Gastroesophageal sphincter (tissue), 4 donors: Measurements from ENCODE around the gene NOC2L. TPM values are rescaled to one million over a fixed set of nuclear protein-coding genes. Genes with fewer than 3 reads are reported as not detected.
"Not testable (repeated sequence)": the region's sequence is repeated elsewhere in the genome, so short reads cannot be mapped to it uniquely, and the experiment has no call there.

Experiments
- ATAC-seq: fragments of 150-250 bp; one replicate; pipeline ENCODE4 v1.9.1; 2016; ENCODE audit warnings: mild to moderate bottlenecking, moderate library complexity
- H3K27ac ChIP-seq, 4 donors: fragments of 200-600 bp; sonication (generic) in 3 of 4; 1 replicate in 3 of 4; 2 replicates in 1 of 4; pipeline ENCODE4 v1.5.1; 2016 to 2019
- H3K27me3 ChIP-seq: fragments of 200-600 bp; sonication (generic); one replicate; pipeline ENCODE4 v1.5.1; 2019
- H3K36me3 ChIP-seq, 2 donors: fragments of 200-600 bp; sonication (generic); one replicate each; pipeline ENCODE4 v1.5.1; 2019; ENCODE audit warnings: control low read depth in 1 of 2
- H3K4me1 ChIP-seq, 3 donors: fragments of 200-600 bp; sonication (generic); 1 replicate in 2 of 3; 2 replicates in 1 of 3; pipeline ENCODE4 v1.5.1; 2016 to 2019; ENCODE audit warnings: control low read depth in 2 of 3
- H3K4me3 ChIP-seq, 2 donors: fragments of 200-600 bp; sonication (generic); one replicate each; pipeline ENCODE4 v1.5.1; 2019; ENCODE audit warnings: mild to moderate bottlenecking in 1 of 2, moderate library complexity in 1 of 2
- H3K9me3 ChIP-seq, 3 donors: fragments of 200-600 bp; sonication (generic); one replicate each; pipeline ENCODE4 v1.5.1; 2017 to 2019; ENCODE audit warnings: control low read depth in 2 of 3
- EP300 ChIP-seq: sonication (generic); formaldehyde crosslinking; IDR thresholded peaks from one replicate; pipeline ENCODE4 v1.6.1; 2017; ENCODE audit warnings: antibody characterized with exemption, mild to moderate bottlenecking
- POLR2A ChIP-seq, 2 donors: fragments of 450-650 bp; IDR thresholded peaks; one replicate each; pipeline ENCODE4 v1.6.1; 2017; ENCODE audit warnings: antibody characterized with exemption in 2 of 2, mild to moderate bottlenecking in 2 of 2, moderate library complexity in 1 of 2
- POLR2AphosphoS5 ChIP-seq: sonication (generic); formaldehyde crosslinking; IDR thresholded peaks from one replicate; pipeline ENCODE4 v1.6.1; 2017; ENCODE audit warnings: antibody characterized with exemption
- WGBS, 2 donors: methylation state at CpG; one replicate each; pipeline ENCODE4 v1.1.5; 2018; ENCODE audit warnings: low coverage in 1 of 2; 5-methylcytosine and 5-hydroxymethylcytosine counted together
- total RNA-seq, 4 donors: library from RNA; depleted of rRNA; stranded (reverse); fragments of >200 nt; gene quantifications; one replicate each; pipeline ENCODE4 v1.1.0, GENCODE V29; 2016
- TF ChIP-seq, protein P1 (sequence below), 4 experiments: fragments of 200-600 bp in 2 of 4; fragments of 450-650 bp in 2 of 4; sonication (generic) in 1 of 4; IDR thresholded peaks; one replicate each; pipeline ENCODE4 v1.5.1; 2017 to 2019; ENCODE audit warnings: antibody characterized with exemption in 4 of 4, mild to moderate bottlenecking in 2 of 4, moderate library complexity in 2 of 4

Gene NOC2L
- total RNA-seq, 4 donors from 2014 or later, result 36.3 to 54.1 (median 45.2) TPM

DNA sequence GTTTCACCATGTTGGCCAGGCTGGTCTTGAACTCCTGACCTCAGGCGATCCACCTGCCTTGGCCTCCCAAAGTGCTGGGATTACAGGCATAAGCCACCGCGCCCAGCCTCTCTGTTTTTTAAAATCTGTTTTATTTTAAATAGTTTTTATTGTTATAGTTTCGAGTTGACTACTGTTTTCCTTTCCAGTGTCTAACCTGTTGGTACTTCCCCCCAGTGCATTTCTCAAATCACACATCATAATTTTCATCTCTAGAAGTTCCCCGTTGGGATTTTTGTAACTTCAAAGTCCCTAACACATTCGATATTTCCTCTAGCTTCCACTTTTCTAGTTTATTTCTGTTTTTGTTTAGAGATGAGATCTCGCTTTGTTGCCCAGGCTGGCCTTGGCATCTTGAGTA, 33.3 kb upstream of the NOC2L start:
- no peaks in the 10 kb centered on the region for H3K36me3 ChIP-seq
- no peak overlapping the region for H3K27ac ChIP-seq
- 92 to 100% methylated on average over 1 to 7 of the region's 7 CpGs for WGBS, 2 donors
- H3K9me3 ChIP-seq, result peaks cover 0 to 17% (median 0%) of the 10 kb centered on the region in 3 donors
- no peak overlapping the region for H3K4me3 ChIP-seq
- no peak for ATAC-seq
- H3K27me3 ChIP-seq, result peaks cover 14% of the 10 kb centered on the region
- peaks cover 0 to 2% (median 0%) of the 10 kb centered on the region in 3 donors for H3K4me1 ChIP-seq
- TF ChIP-seq, protein P1, sequence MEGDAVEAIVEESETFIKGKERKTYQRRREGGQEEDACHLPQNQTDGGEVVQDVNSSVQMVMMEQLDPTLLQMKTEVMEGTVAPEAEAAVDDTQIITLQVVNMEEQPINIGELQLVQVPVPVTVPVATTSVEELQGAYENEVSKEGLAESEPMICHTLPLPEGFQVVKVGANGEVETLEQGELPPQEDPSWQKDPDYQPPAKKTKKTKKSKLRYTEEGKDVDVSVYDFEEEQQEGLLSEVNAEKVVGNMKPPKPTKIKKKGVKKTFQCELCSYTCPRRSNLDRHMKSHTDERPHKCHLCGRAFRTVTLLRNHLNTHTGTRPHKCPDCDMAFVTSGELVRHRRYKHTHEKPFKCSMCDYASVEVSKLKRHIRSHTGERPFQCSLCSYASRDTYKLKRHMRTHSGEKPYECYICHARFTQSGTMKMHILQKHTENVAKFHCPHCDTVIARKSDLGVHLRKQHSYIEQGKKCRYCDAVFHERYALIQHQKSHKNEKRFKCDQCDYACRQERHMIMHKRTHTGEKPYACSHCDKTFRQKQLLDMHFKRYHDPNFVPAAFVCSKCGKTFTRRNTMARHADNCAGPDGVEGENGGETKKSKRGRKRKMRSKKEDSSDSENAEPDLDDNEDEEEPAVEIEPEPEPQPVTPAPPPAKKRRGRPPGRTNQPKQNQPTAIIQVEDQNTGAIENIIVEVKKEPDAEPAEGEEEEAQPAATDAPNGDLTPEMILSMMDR (IDR thresholded peaks at IDR 0.05), result no peak
- no peak for TF ChIP-seq POLR2A (IDR thresholded peaks at IDR 0.05)
- no peak for TF ChIP-seq EP300
- no peak for TF ChIP-seq POLR2AphosphoS5

DNA sequence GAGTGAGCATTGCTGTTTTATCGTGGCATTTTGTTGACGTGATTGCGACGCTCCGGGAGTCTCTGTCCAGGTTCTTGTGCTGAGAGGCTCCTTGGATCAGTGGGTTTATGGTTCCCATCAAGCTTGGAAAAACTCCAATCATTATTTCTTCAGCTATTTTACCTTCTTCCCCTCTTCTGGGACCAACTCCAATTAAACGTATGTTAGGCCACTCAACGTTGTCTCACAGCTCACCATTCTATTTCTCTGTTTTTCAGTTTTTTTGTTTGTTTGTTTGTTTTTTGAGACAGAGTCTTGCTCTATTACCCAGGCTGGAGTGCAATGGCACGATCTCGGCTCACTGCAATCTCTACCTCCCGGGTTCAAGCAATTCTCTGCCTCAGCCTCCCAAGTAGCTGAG, 32.8 kb upstream of the NOC2L start:
- TF ChIP-seq EP300 (no peak), POLR2A (IDR thresholded peaks at IDR 0.05) (no peak), POLR2AphosphoS5 (no peak)
- TF ChIP-seq, protein P1 (IDR thresholded peaks at IDR 0.05), result no peak
- H3K36me3 ChIP-seq, result no peaks in the 10 kb centered on the region
- H3K27me3 ChIP-seq, result peaks cover 11% of the 10 kb centered on the region
- no peak overlapping the region for H3K27ac ChIP-seq
- 88 to 100% methylated on average over 6 to 10 of the region's 10 CpGs for WGBS, 2 donors
- ATAC-seq, result no peak
- peaks cover 0 to 17% (median 0%) of the 10 kb centered on the region in 3 donors for H3K9me3 ChIP-seq
- H3K4me1 ChIP-seq, result no peaks in the 10 kb centered on the region
- H3K4me3 ChIP-seq, result no peak overlapping the region

DNA sequence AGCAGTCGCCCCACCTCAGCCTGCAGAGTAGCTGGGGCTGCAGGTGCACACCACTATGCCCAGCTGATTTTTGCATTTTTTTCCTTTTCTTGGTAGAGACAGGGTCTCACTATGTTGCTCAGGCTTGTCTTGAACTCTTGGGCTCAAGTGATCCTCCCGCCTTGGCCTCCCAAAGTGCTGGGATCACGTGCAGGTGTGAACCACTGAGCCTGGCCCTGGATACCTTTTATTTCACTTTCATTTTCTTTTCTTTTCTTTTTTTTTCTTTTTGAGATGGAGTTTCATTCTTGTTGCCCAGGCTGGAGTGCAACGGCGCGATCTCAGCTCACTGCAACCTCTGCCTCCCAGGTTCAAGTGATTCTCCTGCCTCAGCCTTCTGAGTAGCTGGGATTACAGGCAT, 32.2 kb upstream of the NOC2L start:
- H3K27me3 ChIP-seq, H3K27ac ChIP-seq, H3K36me3 ChIP-seq, ATAC-seq, H3K4me1 ChIP-seq, H3K4me3 ChIP-seq: not testable (repeated sequence)
- H3K9me3 ChIP-seq, result peaks cover 0 to 17% (median 0%) of the 10 kb centered on the region in 3 donors
- 79 to 97% methylated on average over 5 of the region's 6 CpGs for WGBS, 2 donors

DNA sequence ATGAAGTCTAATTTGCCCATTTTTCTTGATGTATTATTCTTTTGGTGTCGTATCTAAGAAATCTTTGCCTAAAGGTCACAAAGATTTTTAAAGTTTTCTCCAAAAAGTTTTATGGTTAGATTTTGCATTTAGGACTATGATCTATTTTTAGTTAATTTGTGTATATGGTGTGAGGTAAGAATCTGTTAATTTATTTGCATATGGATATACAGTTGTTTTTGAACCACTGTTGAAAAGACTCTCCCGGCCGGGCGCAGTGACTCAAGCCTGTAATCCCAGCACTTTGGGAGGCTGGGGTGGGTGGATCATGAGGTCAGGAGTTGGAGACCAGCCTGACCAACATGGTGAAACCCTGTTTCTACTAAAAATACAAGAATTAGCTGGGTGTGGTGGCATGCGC, 29.0 kb upstream of the NOC2L start:
- not testable (repeated sequence) for ATAC-seq, H3K36me3 ChIP-seq, H3K4me3 ChIP-seq, H3K27ac ChIP-seq, H3K4me1 ChIP-seq
- H3K27me3 ChIP-seq, result peaks cover 38% of the 10 kb centered on the region
- H3K9me3 ChIP-seq, result peaks cover 0 to 17% (median 0%) of the 10 kb centered on the region in 3 donors
- 80 to 95% methylated on average over 4 to 5 of the region's 5 CpGs for WGBS, 2 donors

DNA sequence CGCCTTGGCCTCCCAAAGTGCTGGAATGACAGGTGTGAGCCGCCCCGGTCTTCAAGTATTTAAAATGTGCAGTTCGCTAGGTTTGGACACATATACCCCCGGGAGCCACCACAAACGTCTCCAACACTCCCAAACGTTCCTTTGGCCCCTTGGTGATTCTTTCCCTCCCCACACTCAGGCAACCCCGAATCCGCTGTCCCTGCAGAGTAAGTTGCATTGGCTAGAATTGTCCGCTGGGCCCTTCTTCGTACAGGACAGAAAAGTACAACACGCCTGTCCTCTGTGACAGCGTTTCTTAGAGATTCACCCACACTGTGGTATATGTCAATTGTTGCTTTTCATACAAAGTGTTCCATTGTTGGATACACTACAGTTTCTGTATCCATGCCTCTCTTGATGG, 26.1 kb upstream of the NOC2L start:
- Histone ChIP-seq H3K4me3 (no peak overlapping the region), H3K36me3 (no peaks in the 10 kb centered on the region), H3K27me3 (peaks cover 58% of the 10 kb centered on the region), H3K4me1 (peaks cover 0 to 8% (median 3%) of the 10 kb centered on the region in 3 donors), H3K27ac (no peak overlapping the region), H3K9me3 (no peaks in the 10 kb centered on the region)
- 65% methylated on average over 12 of the region's 13 CpGs; no CpG with 5 or more reads in 1 of the 2 donors for WGBS, 2 donors
- TF ChIP-seq POLR2A (IDR thresholded peaks at IDR 0.05) (no peak), POLR2AphosphoS5 (no peak), EP300 (no peak)
- TF ChIP-seq, protein P1 (IDR thresholded peaks at IDR 0.05), result no peak
- no peak for ATAC-seq

DNA sequence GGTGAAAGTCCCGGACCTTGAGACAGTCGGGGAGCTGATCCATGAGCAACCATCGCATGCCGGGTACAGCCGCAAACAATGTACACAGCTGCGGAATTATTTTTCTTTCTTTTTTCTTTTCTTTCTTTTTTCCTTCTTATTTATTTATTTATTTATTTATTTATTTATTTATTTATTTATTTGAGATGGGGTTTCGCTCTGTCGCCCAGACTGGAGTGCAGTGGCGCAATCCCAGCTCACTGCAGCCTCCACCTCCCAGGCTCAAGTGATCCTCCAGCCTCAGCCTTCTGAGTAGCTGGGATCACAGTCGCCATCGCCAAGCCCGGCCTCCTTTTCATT, 25.4 kb upstream of the NOC2L start:
- H3K9me3 ChIP-seq, result no peaks in the 10 kb centered on the region
- H3K27me3 ChIP-seq, result peaks cover 60% of the 10 kb centered on the region
- WGBS, 2 donors, result 50 to 56% methylated on average over 3 to 9 of the region's 12 CpGs
- TF ChIP-seq, protein P1 (IDR thresholded peaks at IDR 0.05), result no peak
- TF ChIP-seq POLR2A (IDR thresholded peaks at IDR 0.05), result no peak
- no peak for TF ChIP-seq EP300
- no peak for TF ChIP-seq POLR2AphosphoS5
- ATAC-seq, result no peak
- no peaks in the 10 kb centered on the region for H3K36me3 ChIP-seq
- peak overlapping the region in 1 of 2 donors; percentile 24 for H3K4me3 ChIP-seq
- H3K27ac ChIP-seq, result no peak overlapping the region
- peaks cover 0 to 8% (median 3%) of the 10 kb centered on the region in 3 donors for H3K4me1 ChIP-seq
